GM23338 (cell line): Measurements from ENCODE around the gene ACTR6. TPM values are rescaled to one million over a fixed set of nuclear protein-coding genes. Genes with fewer than 3 reads are reported as not detected.

Source experiments
- ATAC-seq: fragments of 200-7000 bp; cut with Tn5 transposase; 3 replicates; pipeline ENCODE4 v1.9.1; 2020
- DNase-seq: peaks from one replicate; pipeline ENCODE4 v3.0.0-alpha.2; 2015; ENCODE audit warnings: low spot score
- H2AFZ ChIP-seq: fragments of 200-600 bp; sonication (generic); 2 replicates; pipeline ENCODE4 v1.8.0; 2016; ENCODE audit warnings: antibody characterized with exemption, mild to moderate bottlenecking, moderate library complexity
- H3F3A ChIP-seq: fragments of 200-600 bp; sonication (generic); replicated peaks from 2 replicates; pipeline ENCODE4 v1.8.0; 2017; ENCODE audit warnings: antibody characterized with exemption, mixed run types, low read depth
- H3K27ac ChIP-seq: fragments of 200-600 bp; sonication (generic); 2 replicates; pipeline ENCODE4 v1.6.1; 2016; ENCODE audit warnings: low read depth
- H3K27me3 ChIP-seq: fragments of 200-600 bp; sonication (generic); 2 replicates; pipeline ENCODE4 v1.8.0; 2016; ENCODE audit warnings: mild to moderate bottlenecking, mixed run types, moderate library complexity; ENCODE audit not compliant: insufficient read depth
- H3K36me3 ChIP-seq: fragments of 200-600 bp; sonication (generic); 2 replicates; pipeline ENCODE4 v1.8.0; 2016; ENCODE audit warnings: mild to moderate bottlenecking; ENCODE audit not compliant: insufficient read depth
- H3K4me1 ChIP-seq: fragments of 200-600 bp; sonication (generic); 2 replicates; pipeline ENCODE4 v1.8.0; 2016; ENCODE audit warnings: mild to moderate bottlenecking, moderate library complexity; ENCODE audit not compliant: insufficient read depth
- H3K4me2 ChIP-seq: fragments of 200-600 bp; sonication (generic); 2 replicates; pipeline ENCODE4 v1.7.1; 2017; ENCODE audit warnings: mixed run types
- H3K4me3 ChIP-seq: fragments of 200-600 bp; sonication (generic); 2 replicates; pipeline ENCODE4 v1.6.1; 2016; ENCODE audit warnings: mixed run types
- H3K79me2 ChIP-seq: fragments of 200-600 bp; sonication (generic); replicated peaks from 2 replicates; pipeline ENCODE4 v1.8.0; 2017; ENCODE audit warnings: mild to moderate bottlenecking; ENCODE audit not compliant: insufficient read depth
- H3K9me2 ChIP-seq: fragments of 200-600 bp; sonication (generic); 2 replicates; pipeline ENCODE4 v1.8.0; 2017; ENCODE audit not compliant: insufficient read depth
- H4K20me1 ChIP-seq: fragments of 200-600 bp; sonication (generic); replicated peaks from 2 replicates; pipeline ENCODE4 v1.8.0; 2017; ENCODE audit warnings: mild to moderate bottlenecking; ENCODE audit not compliant: insufficient read depth
- H3K27ac Mint-ChIP-seq: 2 replicates; pipeline ENCODE4 v1.8.0; 2020; ENCODE audit warnings: inconsistent platforms, mild to moderate bottlenecking, moderate library complexity, mixed read lengths
- H3K27me3 Mint-ChIP-seq: 3 replicates; pipeline ENCODE4 v1.8.0; 2022; ENCODE audit warnings: low read depth, mild to moderate bottlenecking, moderate library complexity, mixed read lengths, inconsistent platforms; ENCODE audit not compliant: insufficient read depth, poor library complexity
- H3K36me3 Mint-ChIP-seq: 3 replicates; pipeline ENCODE4 v1.8.0; 2021; ENCODE audit warnings: low read depth, mild to moderate bottlenecking, inconsistent platforms, moderate library complexity, mixed read lengths
- H3K4me1 Mint-ChIP-seq: 3 replicates; pipeline ENCODE4 v1.8.0; 2020; ENCODE audit warnings: mild to moderate bottlenecking, inconsistent platforms, mixed read lengths
- H3K4me3 Mint-ChIP-seq: 3 replicates; pipeline ENCODE4 v1.8.0; 2021; ENCODE audit warnings: moderate library complexity, mild to moderate bottlenecking, inconsistent platforms, mixed read lengths
- H3K9me3 Mint-ChIP-seq: 3 replicates; pipeline ENCODE4 v1.8.0; 2020; ENCODE audit warnings: moderate library complexity, mild to moderate bottlenecking, inconsistent platforms, mixed read lengths
- CREB1 ChIP-seq: fragments of 250-450 bp; sonication (Bioruptor Pico); IDR thresholded peaks from 2 replicates; pipeline ENCODE4 v1.5.0; 2020; ENCODE audit warnings: low read depth, mild to moderate bottlenecking, moderate library complexity
- NANOG ChIP-seq: IDR thresholded peaks from 2 replicates; pipeline ENCODE4 v1.6.1; 2016; ENCODE audit warnings: antibody characterized with exemption, borderline replicate concordance
- POLR2AphosphoS5 ChIP-seq: IDR thresholded peaks from 2 replicates; pipeline ENCODE4 v1.6.1; 2016; ENCODE audit warnings: antibody characterized with exemption, low read depth
- STAT1 ChIP-seq: IDR thresholded peaks from one replicate; pipeline ENCODE4 v1.6.1; 2016; ENCODE audit warnings: antibody characterized with exemption; ENCODE audit not compliant: unreplicated experiment
- ZNF331 ChIP-seq: fragments of 250-450 bp; sonication (Bioruptor Pico); IDR thresholded peaks from 2 replicates; pipeline ENCODE4 v1.5.0; 2020; ENCODE audit warnings: low read depth, mild to moderate bottlenecking, moderate library complexity
- polyA plus RNA-seq: library from polyadenylated mRNA; unstranded; fragments of >200 nt; fragmentation: Nextera tagmentation; extraction: Ambion mirVana; gene quantifications from 2 replicates; pipeline ENCODE4 v1.2.1, GENCODE V29; 2016
- total RNA-seq: library from RNA; depleted of rRNA; stranded (reverse); fragments of >200 nt; shearing (Covaris generic); gene quantifications from 2 replicates; pipeline ENCODE4 v1.2.3, GENCODE V29; 2014
- TF ChIP-seq, protein P1 (sequence below), 2 experiments: fragments of 200-600 bp in 1 of 2; sonication (generic) in 1 of 2; conservative IDR thresholded peaks; 2 replicates each; pipeline versions ENCODE4 v1.5.1 to v1.6.1; 2016 to 2017; ENCODE audit warnings: antibody characterized with exemption in 2 of 2, low read depth in 2 of 2, mild to moderate bottlenecking in 2 of 2, moderate library complexity in 1 of 2

Gene ACTR6
- total and polyA plus RNA-seq, 2 experiments from 2014 or later, result 30.1 to 42.5 TPM

DNA sequence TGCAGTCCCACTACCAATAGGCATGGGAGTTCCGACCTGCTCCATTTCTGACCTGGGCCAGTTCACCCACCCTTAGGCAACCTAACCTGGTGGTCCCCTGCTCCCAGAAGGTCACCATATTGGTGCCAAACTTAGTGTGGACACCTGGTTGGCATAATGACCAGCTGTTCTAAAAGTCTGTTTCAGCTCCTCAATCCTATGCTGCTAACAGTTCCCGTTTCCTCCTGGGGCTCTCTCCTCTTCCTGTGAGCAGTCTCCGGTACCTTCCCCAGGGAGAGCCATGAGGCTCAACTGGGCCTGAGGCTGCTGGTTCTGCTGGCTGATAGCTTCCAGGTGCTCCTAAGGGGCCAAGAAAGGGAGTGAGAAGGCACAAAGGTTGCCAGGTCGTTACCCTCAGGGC, 42.1 kb upstream of the ACTR6 start (continued):
- TF ChIP-seq, protein P1, sequence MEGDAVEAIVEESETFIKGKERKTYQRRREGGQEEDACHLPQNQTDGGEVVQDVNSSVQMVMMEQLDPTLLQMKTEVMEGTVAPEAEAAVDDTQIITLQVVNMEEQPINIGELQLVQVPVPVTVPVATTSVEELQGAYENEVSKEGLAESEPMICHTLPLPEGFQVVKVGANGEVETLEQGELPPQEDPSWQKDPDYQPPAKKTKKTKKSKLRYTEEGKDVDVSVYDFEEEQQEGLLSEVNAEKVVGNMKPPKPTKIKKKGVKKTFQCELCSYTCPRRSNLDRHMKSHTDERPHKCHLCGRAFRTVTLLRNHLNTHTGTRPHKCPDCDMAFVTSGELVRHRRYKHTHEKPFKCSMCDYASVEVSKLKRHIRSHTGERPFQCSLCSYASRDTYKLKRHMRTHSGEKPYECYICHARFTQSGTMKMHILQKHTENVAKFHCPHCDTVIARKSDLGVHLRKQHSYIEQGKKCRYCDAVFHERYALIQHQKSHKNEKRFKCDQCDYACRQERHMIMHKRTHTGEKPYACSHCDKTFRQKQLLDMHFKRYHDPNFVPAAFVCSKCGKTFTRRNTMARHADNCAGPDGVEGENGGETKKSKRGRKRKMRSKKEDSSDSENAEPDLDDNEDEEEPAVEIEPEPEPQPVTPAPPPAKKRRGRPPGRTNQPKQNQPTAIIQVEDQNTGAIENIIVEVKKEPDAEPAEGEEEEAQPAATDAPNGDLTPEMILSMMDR (conservative IDR thresholded peaks at IDR 0.05; ENCODE audit: low read depth in 2 of 2), result no peak

DNA sequence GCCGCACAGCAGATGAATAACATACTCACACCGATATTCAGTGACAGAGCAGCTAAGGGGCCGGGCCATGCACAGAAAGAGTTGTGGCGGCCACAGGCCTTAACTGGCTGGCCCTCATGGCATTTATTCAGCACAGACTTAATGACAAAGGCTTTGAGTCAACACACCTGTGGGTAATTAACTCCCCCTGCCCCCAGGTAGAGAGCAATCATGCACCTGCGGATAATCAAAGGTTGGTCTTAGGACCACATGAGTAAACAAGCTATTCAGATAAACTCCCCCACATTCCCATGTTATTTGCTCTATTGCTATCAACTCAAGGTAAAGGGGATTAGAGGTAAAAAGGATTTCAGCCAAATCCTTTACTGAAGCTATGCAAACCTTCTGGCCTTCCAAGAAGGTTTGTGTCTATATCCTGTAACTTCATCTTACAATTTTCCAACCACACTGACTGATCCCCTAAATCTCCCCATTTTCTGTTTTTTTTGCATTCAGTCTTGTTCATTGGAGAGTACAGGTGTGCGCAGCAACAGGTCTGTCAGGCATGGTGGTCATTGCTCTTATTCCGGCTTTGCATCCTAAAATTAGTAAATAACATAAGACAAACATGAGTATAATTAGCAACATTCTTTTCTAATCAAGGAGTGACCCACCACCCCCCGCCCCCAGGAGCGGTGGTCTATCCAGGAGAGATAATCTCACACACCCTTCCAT, 41.1 kb upstream of the ACTR6 start:
- H2AFZ ChIP-seq, result no peak overlapping the region
- Mint-ChIP-seq H3K27me3 (peaks cover 4% of the 10 kb centered on the region), H3K27ac (no peak overlapping the region), H3K9me3 (peaks cover 15% of the 10 kb centered on the region), H3K36me3 (peaks cover 26% of the 10 kb centered on the region), H3K4me1 (peaks cover 42% of the 10 kb centered on the region), H3K4me3 (no peak overlapping the region)
- ATAC-seq (no peak), DNase-seq (no peak)
- no peaks in the 10 kb centered on the region for H3K27me3 ChIP-seq
- no peaks in the 10 kb centered on the region for H4K20me1 ChIP-seq
- H3K4me3 ChIP-seq, result no peak overlapping the region
- no peak overlapping the region for H3K4me2 ChIP-seq
- H3K4me1 ChIP-seq, result peaks cover 17% of the 10 kb centered on the region
- H3F3A ChIP-seq, result no peaks in the 10 kb centered on the region
- no peaks in the 10 kb centered on the region for H3K9me2 ChIP-seq
- no peak for TF ChIP-seq ZNF331 (CRISPR knock-in tag)
- TF ChIP-seq NANOG, result 0 out of 2 replicates have a peak, but pooled peaks have one; percentile 59
- no peak overlapping the region for H3K27ac ChIP-seq
- H3K36me3 ChIP-seq, result no peaks in the 10 kb centered on the region
- no peaks in the 10 kb centered on the region for H3K79me2 ChIP-seq

DNA sequence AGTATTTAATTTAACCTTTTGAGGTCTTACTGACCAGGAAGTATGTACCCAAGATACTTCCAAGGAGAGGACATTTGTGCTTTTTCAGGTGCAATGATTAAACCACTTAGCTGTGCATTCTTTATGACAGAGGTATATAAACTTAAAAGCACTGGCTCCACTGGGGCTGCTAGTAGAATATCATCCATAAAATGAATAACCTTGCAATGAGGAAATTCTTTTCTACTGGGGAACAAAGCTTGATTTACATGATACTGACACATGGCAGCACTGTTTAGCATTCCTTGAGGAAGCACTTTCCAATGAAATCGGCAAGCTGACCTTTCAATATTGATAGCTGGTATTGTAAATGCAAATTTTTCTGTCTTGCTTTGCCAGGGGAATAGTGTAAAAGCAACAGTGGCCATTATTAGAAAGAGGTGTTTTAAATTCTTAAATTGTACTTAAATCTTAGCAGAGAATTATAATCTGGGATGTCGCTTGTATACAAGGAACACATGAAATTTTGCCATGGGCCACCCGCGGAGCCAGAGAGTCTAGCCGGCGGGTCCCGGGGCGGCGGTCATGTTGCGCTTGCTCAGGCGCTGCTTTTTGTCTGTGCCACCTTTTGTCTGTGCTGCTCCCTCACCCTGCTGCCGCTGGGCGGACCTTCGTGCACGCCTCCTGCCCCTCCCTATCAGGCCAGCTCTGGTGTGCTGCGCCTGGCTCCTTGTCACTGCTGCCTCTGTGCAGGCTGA, 37.0 kb upstream of the ACTR6 start:
- Histone ChIP-seq H3K9me2 (no peaks in the 10 kb centered on the region), H3K4me1 (peaks cover 20% of the 10 kb centered on the region), H3K27me3 (no peaks in the 10 kb centered on the region), H3F3A (no peaks in the 10 kb centered on the region), H2AFZ (no peak overlapping the region), H3K27ac (peak overlapping the region; percentile 83), H3K4me2 (peak overlapping the region; percentile 63), H4K20me1 (no peaks in the 10 kb centered on the region), H3K4me3 (peak overlapping the region; percentile 41), H3K36me3 (0 out of 2 replicates have a peak, but pooled peaks cover 4% of the 10 kb centered on the region), H3K79me2 (no peaks in the 10 kb centered on the region)
- peak overlapping the region; percentile 66 for H3K4me3 Mint-ChIP-seq
- ATAC-seq (peak; percentile 100), DNase-seq (peak; percentile 95)
- peaks cover 41% of the 10 kb centered on the region for H3K4me1 Mint-ChIP-seq
- peak overlapping the region; percentile 92 for H3K27ac Mint-ChIP-seq
- H3K9me3 Mint-ChIP-seq, result peaks cover 21% of the 10 kb centered on the region
- TF ChIP-seq CREB1 (peak; percentile 50; the same call in 1 of the 2 replicates), STAT1 (no peak), POLR2AphosphoS5 (peak; percentile 41; the same call in 1 of the 2 replicates)
- H3K36me3 Mint-ChIP-seq, result peaks cover 48% of the 10 kb centered on the region
- peaks cover 9% of the 10 kb centered on the region for H3K27me3 Mint-ChIP-seq
